MM.1S (cell line): ENCODE measurements around the gene BARX2.

Source experiments
- EZH2 ChIP-seq: fragments of 300-600 bp; sonication (generic); optimal IDR thresholded peaks from 2 replicates; pipeline ENCODE3; 2017; ENCODE audit warnings: low read depth, mild to moderate bottlenecking, antibody characterized with exemption, low read length, mixed read lengths
- EZH2phosphoT487 ChIP-seq: fragments of 300-600 bp; sonication (generic); IDR thresholded peaks from 2 replicates; pipeline ENCODE4 v1.6.1; 2018; ENCODE audit warnings: antibody characterized with exemption, low read length
- TF ChIP-seq, protein P1 (sequence below): fragments of 300-600 bp; sonication (generic); IDR thresholded peaks from 2 replicates; pipeline ENCODE4 v1.5.1; 2016; ENCODE audit warnings: antibody characterized with exemption, low read length, mixed read lengths

DNA sequence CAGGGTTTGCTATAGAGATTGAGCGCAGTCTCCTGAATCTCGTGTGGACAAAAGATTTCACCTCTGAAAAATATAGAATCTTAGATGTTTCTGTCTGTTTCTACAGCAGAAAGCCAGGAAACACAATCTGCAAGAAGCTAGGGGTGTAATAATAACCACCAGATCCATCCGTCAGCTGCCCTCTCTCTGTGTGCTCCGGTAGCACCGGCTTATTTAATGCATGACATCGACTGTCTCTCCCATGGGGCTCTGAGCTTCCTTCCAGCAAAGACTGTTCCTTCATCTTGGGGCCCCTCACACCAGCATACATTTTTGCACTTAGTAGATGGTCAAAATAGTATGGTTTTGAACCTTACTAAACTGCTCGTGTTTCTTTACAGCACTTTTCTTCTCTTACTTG, 20.2 kb downstream of the BARX2 start:
- TF ChIP-seq, protein P1, sequence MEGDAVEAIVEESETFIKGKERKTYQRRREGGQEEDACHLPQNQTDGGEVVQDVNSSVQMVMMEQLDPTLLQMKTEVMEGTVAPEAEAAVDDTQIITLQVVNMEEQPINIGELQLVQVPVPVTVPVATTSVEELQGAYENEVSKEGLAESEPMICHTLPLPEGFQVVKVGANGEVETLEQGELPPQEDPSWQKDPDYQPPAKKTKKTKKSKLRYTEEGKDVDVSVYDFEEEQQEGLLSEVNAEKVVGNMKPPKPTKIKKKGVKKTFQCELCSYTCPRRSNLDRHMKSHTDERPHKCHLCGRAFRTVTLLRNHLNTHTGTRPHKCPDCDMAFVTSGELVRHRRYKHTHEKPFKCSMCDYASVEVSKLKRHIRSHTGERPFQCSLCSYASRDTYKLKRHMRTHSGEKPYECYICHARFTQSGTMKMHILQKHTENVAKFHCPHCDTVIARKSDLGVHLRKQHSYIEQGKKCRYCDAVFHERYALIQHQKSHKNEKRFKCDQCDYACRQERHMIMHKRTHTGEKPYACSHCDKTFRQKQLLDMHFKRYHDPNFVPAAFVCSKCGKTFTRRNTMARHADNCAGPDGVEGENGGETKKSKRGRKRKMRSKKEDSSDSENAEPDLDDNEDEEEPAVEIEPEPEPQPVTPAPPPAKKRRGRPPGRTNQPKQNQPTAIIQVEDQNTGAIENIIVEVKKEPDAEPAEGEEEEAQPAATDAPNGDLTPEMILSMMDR, result no peak
- TF ChIP-seq EZH2 (no peak), EZH2phosphoT487 (no peak)
